ENCODE results near the gene POLR2L. TPM values are rescaled to one million over a fixed set of nuclear protein-coding genes. Genes with fewer than 3 reads are reported as not detected.
A peak's percentile ranks its signal among the peaks of the same experiment; 100 is the strongest.

POLR2L gene
- total and polyA plus RNA-seq, 2 donors (not counting 1 experiment from before 2014, with no cell fraction given), result 44.4 to 80.8 TPM

DNA sequence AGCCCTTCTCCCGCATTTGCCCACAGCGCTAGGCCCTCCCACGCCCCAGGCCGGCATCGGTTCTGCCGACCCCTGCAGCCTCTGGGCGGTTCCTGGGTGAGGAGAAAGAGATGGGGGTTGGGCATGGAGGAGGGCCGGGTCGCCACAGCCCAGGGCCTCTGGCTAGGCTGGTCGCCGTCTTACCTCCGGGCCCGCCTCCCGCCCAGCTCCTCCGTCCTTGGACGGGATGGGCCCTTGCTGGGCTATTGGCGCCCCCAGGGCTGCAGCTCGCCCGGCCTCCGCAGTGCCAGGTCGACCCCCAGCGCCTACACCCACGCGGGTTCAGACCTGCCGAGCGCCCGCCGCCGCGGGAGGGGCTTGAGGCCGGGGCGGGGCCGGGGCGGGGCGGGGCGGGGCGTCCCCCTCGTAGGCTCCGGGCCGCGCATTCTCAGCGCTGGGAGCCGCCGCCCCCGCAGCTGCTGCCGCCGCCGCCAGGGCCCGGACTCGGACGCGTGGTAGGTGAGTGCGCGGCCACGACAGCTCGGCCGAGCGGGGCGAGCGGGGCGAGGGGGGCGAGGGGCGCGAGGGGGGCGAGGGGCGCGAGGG is 9.7 kb downstream of the POLR2L start, which contains the start of gene CD151:
TSS of gene CD151 (plus strand) at position 424 of the 585 bp plus-strand sequence. CDS start 3,118 bp downstream, outside the sequence.
- Histone ChIP-seq H4K20me1 (ENCODE audit: control insufficient read depth, insufficient read depth, low read length, poor library complexity, severe bottlenecking) (peaks cover 58% of the 10 kb centered on the region), H2AFZ (ENCODE audit: insufficient read depth, low read depth, low read length, poor library complexity, severe bottlenecking) (peak within 1 kb of the TSS; percentile 49), H3K4me3 (ENCODE audit: control extremely low read depth in 1 of 5, extremely low read depth in 1 of 5, insufficient read depth in 1 of 5, low read depth in 2 of 5, low read length in 4 of 5) (peak within 1 kb of the TSS in 4 of 5 experiments; percentile 31 to 58 (median 54)), H3K36me3 (replicated peaks in 1 of 2; ENCODE audit: control extremely low read depth in 1 of 2, control insufficient read depth in 1 of 2, extremely low read depth in 1 of 2, insufficient read depth in 2 of 2, low read length in 1 of 2) (peaks cover 0 to 3% of the 10 kb centered on the region in 2 experiments), H3K9me3 (ENCODE audit: control extremely low read depth in 1 of 3, control insufficient read depth in 2 of 3, insufficient read depth in 1 of 3, low read length in 2 of 3) (peaks cover 0 to 15% (median 0%) of the 10 kb centered on the region in 3 donors), H3K27me3 (replicated peaks in 1 of 4; ENCODE audit: control extremely low read depth in 1 of 4, control insufficient read depth in 3 of 4, insufficient read depth in 4 of 4, low read length in 3 of 4) (peaks cover 0 to 62% (median 20%) of the 10 kb centered on the region in 4 experiments), H3K4me1 (ENCODE audit: control insufficient read depth in 2 of 2, insufficient read depth in 2 of 2, low read length in 2 of 2) (peaks cover 56 to 64% of the 10 kb centered on the region in 2 donors), H3K27ac (ENCODE audit: low read length in 2 of 2) (no peak within 1 kb of the TSS), H3K4me2 (replicated peaks; ENCODE audit: low read depth, low read length, poor library complexity, severe bottlenecking) (peak within 1 kb of the TSS; percentile 88), H3K79me2 (ENCODE audit: control insufficient read depth, insufficient read depth, low read length) (no peaks in the 10 kb centered on the region), H3K9ac (ENCODE audit: low read length) (peak within 1 kb of the TSS; percentile 51)
- Mint-ChIP-seq H3K27me3 (peaks cover 7% of the 10 kb centered on the region), H3K4me3 (peak within 1 kb of the TSS; percentile 71), H3K4me1 (peaks cover 46% of the 10 kb centered on the region), H3K9me3 (ENCODE audit: insufficient read depth) (no peaks in the 10 kb centered on the region), H3K27ac (no peak within 1 kb of the TSS)
- DNase-seq, result peak; percentile 78
- ATAC-seq (ENCODE audit: low read depth), result peak; percentile 60
- TF ChIP-seq CTCF (IDR thresholded peaks at IDR 0.05), result no peak
- no peak for TF ChIP-seq EZH2 (IDR thresholded peaks at IDR 0.05; ENCODE audit: borderline replicate concordance, insufficient read depth, low read depth, low read length, poor library complexity, severe bottlenecking)
- intact Hi-C loops (cut with micrococcal nuclease), result loop anchor here (1.0 kb wide), 1 partner anchor 10 kb away; the partner anchor contains the start of genes POLR2L and TSPAN4
- CTCF ChIA-PET, result interaction anchor here (1.1 to 2.1 kb wide), 2 partner anchors 11 to 56 kb away, joined by 3 to 6 read pairs; partner anchors contain the start of gene TSPAN4
- WGBS (ENCODE audit: insufficient coverage), result 4% methylated on average over 63 of the region's 67 CpGs
- POLR2A ChIA-PET, result interaction anchor here (0.5 to 6.4 kb wide), 7 partner anchors 9 to 219 kb away, joined by 3 to 57 read pairs (median 4); partner anchors contain the start of genes PNPLA2, POLR2L and TSPAN4
